ENCODE results near the gene HIRIP3.
A peak's percentile ranks its signal among the peaks of the same experiment; 100 is the strongest.
"Not testable (repeated sequence)": the region's sequence is repeated elsewhere in the genome, so short reads cannot be mapped to it uniquely, and the experiment has no call there.

Gene HIRIP3

GRCh38 chr16:30016555-30017276, 21.3 kb upstream of the HIRIP3 start:
- no peak for DNase-seq (ENCODE audit: low spot score)

- not testable (repeated sequence) for DNase-seq (ENCODE audit: low spot score)
These were observed 20.0 kb upstream of the HIRIP3 start for GRCh38 chr16:30015450-30015849.

GRCh38 chr16:30012598-30012997, 17.2 kb upstream of the HIRIP3 start:
- not testable (repeated sequence) for DNase-seq (ENCODE audit: low spot score)

- no peak for DNase-seq (ENCODE audit: low spot score)
These were observed 16.5 kb upstream of the HIRIP3 start for GRCh38 chr16:30011714-30012504.

GRCh38 chr16:30010844-30011713, 15.7 kb upstream of the HIRIP3 start, which contains the start of gene DOC2A:
Gene DOC2A, minus strand, starts transcription at chr16:30011027. Its CDS starts 805 bp downstream, at chr16:30010222.
- DNase-seq (ENCODE audit: low spot score): no peak

- DNase-seq (ENCODE audit: low spot score): no peak
These were observed 14.8 kb upstream of the HIRIP3 start for GRCh38 chr16:30009990-30010843.

GRCh38 chr16:30009085-30009862, 13.9 kb upstream of the HIRIP3 start:
- no peak for DNase-seq (ENCODE audit: low spot score)

- DNase-seq (ENCODE audit: low spot score): no peak
These were observed 12.0 kb upstream of the HIRIP3 start for GRCh38 chr16:30007378-30007895.

- DNase-seq (ENCODE audit: low spot score): no peak
These were observed 11.4 kb upstream of the HIRIP3 start for GRCh38 chr16:30006659-30007377.

- DNase-seq (ENCODE audit: low spot score): no peak
These were observed 10.7 kb upstream of the HIRIP3 start for GRCh38 chr16:30006095-30006473.

- DNase-seq (ENCODE audit: low spot score): peak; percentile 79
These were observed 10.1 kb upstream of the HIRIP3 start for GRCh38 chr16:30005341-30006094.

- DNase-seq (ENCODE audit: low spot score): no peak
These were observed 9.4 kb upstream of the HIRIP3 start for GRCh38 chr16:30004811-30005242.

- no peak for DNase-seq (ENCODE audit: low spot score)
These were observed 9.0 kb upstream of the HIRIP3 start for GRCh38 chr16:30004424-30004776.

- DNase-seq (ENCODE audit: low spot score): no peak
These were observed 8.4 kb upstream of the HIRIP3 start for GRCh38 chr16:30003670-30004423.

GRCh38 chr16:30002614-30003346, 7.4 kb upstream of the HIRIP3 start:
- no peak for DNase-seq (ENCODE audit: low spot score)

- DNase-seq (ENCODE audit: low spot score): no peak
These were observed 5.6 kb upstream of the HIRIP3 start for GRCh38 chr16:30000735-30001631.
